CD4-positive, alpha-beta T cell treated with Interleukin-4 for 1 hour (primary cell): ENCODE data around the gene CEL.
"Not testable (repeated sequence)": the region's sequence is repeated elsewhere in the genome, so short reads cannot be mapped to it uniquely, and the experiment has no call there.

Experiments used
- DNase-seq, 2 donors: peaks; one replicate each; pipeline ENCODE4 v3.0.0-alpha.2; 2020 to 2022

Gene CEL

DNA sequence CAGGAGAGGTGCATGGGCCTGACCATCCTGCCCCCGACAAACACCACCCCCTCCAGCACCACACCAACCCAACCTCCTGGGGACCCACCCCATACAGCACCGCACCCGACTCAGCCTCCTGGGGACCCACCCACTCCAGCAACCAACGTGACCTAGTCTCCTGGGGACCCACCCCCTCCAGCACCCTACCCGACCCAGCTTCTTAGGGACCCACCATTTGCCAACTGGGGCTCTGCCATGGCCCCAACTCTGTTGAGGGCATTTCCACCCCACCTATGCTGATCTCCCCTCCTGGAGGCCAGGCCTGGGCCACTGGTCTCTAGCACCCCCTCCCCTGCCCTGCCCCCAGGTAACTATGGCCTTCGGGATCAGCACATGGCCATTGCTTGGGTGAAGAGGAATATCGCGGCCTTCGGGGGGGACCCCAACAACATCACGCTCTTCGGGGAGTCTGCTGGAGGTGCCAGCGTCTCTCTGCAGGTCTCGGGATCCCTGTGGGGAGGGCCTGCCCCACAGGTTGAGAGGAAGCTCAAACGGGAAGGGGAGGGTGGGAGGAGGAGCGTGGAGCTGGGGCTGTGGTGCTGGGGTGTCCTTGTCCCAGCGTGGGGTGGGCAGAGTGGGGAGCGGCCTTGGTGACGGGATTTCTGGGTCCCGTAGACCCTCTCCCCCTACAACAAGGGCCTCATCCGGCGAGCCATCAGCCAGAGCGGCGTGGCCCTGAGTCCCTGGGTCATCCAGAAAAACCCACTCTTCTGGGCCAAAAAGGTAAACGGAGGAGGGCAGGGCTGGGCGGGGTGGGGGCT lies 4.6 kb downstream of the CEL start:
- DNase-seq: no peak

DNA sequence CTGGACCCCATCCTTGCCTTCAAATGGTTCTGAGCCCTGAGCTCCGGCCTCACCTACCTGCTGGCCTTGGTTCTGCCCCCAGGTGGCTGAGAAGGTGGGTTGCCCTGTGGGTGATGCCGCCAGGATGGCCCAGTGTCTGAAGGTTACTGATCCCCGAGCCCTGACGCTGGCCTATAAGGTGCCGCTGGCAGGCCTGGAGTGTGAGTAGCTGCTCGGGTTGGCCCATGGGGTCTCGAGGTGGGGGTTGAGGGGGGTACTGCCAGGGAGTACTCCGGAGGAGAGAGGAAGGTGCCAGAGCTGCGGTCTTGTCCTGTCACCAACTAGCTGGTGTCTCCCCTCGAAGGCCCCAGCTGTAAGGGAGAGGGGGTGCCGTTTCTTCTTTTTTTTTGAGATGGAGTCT lies 5.2 kb downstream of the CEL start:
- DNase-seq: no peak

DNA sequence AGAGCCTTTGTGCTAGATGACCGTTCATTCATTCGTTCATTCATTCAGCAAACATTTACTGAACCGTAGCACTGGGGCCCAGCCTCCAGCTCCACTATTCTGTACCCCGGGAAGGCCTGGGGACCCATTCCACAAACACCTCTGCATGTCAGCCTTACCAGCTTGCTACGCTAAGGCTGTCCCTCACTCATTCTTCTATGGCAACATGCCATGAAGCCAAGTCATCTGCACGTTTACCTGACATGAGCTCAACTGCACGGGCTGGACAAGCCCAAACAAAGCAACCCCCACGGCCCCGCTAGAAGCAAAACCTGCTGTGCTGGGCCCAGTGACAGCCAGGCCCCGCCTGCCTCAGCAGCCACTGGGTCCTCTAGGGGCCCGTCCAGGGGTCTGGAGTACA lies 6.0 kb downstream of the CEL start:
- DNase-seq: no peak

DNA sequence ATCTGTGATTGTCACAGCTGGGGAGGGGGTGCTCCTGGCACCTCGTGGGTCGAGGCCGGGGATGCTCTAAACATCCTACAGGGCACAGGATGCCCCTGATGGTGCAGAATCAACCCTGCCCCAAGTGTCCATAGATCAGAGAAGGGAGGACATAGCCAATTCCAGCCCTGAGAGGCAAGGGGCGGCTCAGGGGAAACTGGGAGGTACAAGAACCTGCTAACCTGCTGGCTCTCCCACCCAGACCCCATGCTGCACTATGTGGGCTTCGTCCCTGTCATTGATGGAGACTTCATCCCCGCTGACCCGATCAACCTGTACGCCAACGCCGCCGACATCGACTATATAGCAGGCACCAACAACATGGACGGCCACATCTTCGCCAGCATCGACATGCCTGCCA lies 6.7 kb downstream of the CEL start:
- DNase-seq: not testable (repeated sequence)

DNA sequence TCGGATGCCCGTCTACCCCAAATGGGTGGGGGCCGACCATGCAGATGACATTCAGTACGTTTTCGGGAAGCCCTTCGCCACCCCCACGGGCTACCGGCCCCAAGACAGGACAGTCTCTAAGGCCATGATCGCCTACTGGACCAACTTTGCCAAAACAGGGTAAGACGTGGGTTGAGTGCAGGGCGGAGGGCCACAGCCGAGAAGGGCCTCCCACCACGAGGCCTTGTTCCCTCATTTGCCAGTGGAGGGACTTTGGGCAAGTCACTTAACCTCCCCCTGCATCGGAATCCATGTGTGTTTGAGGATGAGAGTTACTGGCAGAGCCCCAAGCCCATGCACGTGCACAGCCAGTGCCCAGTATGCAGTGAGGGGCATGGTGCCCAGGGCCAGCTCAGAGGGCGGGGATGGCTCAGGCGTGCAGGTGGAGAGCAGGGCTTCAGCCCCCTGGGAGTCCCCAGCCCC lies 8.8 kb downstream of the CEL start:
- not testable (repeated sequence) for DNase-seq

DNA sequence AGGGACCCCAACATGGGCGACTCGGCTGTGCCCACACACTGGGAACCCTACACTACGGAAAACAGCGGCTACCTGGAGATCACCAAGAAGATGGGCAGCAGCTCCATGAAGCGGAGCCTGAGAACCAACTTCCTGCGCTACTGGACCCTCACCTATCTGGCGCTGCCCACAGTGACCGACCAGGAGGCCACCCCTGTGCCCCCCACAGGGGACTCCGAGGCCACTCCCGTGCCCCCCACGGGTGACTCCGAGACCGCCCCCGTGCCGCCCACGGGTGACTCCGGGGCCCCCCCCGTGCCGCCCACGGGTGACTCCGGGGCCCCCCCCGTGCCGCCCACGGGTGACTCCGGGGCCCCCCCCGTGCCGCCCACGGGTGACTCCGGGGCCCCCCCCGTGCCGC lies 9.2 kb downstream of the CEL start:
- DNase-seq: not testable (repeated sequence)

DNA sequence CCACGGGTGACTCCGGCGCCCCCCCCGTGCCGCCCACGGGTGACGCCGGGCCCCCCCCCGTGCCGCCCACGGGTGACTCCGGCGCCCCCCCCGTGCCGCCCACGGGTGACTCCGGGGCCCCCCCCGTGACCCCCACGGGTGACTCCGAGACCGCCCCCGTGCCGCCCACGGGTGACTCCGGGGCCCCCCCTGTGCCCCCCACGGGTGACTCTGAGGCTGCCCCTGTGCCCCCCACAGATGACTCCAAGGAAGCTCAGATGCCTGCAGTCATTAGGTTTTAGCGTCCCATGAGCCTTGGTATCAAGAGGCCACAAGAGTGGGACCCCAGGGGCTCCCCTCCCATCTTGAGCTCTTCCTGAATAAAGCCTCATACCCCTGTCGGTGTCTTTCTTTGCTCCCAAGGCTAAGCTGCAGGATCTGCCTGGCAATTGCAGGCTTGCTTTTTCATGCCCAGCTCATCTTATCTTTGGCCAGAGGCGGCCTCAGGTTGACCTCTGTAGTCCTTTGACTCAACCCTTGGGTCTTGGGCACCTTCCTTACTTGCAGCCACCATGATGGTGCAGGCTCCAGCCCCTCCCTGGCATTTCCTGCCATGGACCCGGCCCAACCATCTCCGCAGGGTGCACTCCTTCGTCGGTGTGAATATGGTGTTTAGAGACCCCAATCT lies 9.8 kb downstream of the CEL start:
- no peak for DNase-seq

DNA sequence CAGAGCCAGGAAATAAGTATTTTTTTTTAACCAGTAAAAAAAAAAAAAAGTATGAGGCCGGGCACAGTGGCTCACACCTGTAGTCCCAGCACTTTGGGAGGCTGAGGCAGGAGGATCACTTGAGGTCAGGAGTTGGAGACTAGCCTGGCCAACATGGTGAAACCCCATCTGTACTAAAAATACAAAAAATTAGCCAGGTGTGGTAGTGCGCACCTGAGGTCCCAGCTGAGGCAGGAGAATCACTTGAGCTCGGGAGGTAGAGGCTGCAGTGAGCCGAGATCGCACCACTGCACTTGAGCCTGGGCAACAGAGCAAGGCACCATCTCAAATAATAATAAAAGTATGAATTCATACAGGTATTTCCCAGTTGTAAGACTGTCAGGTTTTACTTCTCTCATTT lies 10.4 kb downstream of the CEL start:
- not testable (repeated sequence) for DNase-seq

DNA sequence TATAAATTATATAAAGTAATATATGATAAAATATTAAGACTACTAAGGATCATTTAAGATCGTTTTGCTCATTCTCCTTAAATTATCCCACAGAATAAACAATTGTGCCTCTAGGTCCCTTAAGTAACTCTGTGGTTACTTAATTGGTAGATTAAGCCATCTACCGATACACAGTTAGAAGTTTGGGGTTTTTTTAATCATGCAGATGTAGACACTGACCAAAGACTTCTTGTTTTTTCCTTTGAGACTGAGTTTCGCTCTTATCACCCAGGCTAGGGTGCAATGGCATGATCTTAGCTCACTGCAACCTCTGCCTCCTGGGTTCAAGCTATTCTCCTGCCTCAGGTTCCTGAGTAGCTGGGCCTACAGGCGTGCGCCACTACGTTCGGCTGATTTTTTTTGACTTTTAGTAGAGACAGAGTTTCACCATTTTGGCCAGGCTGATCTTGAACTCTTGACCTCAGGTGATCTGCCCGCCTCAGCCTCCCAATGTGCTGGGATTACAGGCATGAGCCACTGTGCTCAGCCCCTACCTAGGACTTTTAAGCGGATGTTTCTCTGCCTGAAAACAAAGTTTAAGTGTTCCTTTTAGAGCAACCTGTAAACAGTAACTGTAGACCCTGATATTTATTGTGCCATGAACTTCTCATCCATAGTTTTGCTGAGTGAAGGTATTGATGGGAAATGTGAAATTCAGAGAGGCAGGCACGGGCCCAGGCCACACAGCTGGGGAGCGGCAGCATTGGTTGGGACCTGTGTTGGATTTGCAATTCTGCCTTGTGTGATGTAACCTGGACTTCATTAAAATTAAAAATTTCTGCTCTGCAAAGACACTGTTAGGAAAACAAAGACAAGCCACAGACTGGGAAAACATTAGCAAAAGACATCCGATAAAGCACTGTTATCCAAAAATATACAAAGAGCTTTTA lies 11.6 kb downstream of the CEL start:
- DNase-seq: no peak

DNA sequence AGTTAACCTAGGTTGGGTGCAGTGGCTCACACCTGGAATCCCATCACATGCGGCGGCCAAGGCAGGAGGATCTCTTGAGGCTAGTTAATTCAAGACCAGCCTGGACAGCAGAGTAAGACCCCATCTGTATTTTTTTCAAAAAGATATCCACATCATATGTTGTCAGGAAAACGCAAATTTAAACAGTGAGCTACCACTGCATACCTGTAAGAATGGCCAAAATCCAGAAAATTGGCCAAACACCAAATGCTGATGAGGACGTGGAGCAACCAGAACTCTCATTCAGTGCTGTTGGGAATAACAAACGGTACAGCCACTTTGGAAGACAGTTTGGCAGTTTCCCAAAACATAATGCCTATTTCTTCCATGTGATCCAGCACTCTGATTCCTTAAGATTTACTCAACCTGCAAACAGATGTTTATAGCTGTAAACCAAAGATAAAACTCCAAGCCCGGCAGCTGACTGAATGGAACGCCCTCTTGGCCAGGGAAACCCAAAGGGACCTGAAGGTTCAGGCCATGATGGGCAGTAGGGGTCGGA lies 12.4 kb downstream of the CEL start:
- DNase-seq: no peak

DNA sequence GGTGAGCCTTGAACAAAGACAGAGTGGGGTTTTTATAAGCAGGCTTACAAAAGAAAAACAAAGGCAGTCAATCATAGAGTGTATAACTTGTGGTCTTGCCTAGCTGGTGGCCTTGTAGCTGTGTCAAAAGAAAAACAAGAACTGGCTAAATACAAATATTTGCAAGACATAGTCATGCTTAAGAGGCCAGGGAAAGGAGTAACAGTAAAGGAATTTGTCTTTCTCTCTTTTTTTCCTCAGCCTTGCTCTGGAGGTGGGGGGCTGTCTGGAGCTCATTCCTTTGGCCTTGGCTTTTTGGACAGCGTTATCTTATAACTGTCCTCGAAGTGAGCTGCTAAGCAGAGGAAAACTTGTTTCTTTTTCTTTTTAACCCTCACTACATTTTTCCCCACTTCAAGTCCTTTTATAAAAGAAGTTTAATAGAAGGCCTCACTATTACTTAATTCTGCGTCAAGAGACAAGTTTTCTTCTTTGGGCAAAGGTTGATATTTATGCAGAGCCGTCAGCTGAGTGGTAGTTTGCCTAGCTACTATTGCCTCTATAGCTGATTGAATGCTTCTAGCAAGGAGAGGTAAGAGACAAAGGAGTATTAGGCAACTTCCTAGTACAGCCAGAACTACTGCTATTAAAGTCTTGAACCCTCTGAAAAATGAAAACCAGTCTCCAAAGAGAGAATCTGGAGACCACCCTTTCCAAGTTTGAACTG lies 14.3 kb downstream of the CEL start:
- no peak for DNase-seq

DNA sequence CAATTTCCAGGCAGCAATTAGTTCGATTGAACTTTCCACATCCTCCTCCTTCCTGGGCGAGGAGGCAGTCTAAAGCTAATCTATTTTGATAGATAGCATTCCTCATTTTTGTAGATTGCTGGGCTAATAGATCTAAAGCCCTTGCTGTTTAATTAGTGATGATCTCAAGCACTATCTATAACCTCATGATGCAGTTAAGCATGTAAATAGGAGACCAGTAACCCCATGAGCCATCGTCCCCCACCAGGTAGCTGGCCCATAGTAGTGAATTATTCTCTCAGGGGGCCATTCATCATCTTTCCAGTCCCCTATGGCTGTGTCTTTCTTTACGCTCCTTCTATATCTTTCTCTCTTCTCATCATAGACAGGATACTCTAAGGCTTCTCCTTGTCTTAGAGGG lies 14.9 kb downstream of the CEL start:
- no peak for DNase-seq

DNA sequence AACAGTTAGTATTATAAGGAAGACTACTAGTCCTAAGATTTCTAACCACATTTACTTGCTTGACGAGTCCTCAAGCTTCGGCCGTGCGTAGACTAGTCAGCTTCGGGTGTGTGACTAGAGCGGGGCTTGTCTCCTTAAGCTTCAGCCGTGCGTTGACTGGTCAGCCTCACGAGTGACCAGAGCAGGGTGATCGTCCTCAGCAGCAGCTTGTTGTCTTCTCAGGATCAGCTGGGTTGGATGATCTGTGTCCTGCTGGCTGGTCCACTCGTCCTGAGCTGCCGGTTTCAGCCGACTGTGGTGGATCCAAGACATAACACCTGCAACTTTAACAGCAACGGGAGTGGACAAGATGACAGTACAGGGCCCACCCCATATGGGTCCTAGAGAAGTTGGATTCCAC lies 16.7 kb downstream of the CEL start:
- DNase-seq: no peak

DNA sequence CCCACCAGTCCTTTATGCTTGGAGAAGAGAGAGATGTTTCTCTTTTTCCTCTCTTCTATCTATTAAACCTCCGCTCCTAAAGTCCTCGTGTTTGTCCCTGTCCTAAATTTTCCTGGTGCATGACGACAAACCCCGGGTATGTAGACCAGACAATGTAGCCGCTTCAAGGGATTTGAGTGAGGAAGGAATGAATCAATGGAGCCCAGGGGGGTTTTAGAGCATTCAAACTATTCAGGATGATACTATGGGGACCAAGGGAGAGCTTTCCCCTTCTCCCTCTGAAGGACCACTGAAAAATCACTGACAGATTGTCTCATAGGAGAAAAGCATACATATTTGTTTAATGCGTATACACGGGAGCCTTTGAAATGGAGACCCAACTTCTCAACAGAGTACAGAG lies 18.4 kb downstream of the CEL start:
- no peak for DNase-seq

DNA sequence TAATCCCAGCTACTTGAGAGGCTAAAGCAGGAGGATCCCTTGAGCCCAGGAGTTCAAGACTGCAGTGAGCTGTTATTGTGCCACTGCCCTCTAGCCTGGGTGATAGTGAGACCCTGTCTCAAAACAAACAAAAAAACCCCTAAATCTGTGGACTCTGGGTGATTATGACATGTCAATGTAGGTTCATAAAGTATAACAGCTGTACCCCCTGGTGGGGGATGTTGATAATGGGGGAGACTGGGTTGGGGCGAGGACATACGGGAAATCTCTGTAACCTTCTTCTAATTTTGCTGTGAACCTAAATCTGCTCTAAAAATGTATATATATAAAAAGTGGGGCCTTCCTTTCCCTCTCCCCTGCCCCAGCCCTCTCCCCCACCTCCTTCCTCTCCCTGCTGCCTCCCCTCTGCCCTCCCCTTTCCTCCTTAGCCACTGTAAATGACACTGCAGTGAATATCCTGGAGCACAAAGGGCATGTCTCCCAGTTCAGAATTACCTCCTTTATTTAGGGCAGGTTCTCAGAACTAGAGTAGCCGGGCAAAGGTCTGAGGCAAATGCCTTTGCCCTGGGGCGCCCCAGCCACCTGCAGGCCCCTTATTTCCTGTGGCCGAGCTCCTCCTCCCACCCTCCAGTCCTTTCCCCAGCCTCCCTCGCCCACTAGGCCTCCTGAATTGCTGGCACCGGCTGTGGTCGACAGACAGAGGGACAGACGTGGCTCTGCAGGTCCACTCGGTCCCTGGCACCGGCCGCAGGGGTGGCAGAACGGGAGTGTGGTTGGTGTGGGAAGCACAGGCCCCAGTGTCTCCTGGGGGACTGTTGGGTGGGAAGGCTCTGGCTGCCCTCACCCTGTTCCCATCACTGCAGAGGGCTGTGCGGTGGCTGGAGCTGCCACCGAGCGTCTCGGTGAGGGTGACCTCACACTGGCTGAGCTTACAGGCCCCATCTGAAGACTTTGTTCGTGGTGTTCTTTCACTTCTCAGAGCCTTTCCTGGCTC lies 19.3 kb downstream of the CEL start:
- DNase-seq: not testable (repeated sequence)

DNA sequence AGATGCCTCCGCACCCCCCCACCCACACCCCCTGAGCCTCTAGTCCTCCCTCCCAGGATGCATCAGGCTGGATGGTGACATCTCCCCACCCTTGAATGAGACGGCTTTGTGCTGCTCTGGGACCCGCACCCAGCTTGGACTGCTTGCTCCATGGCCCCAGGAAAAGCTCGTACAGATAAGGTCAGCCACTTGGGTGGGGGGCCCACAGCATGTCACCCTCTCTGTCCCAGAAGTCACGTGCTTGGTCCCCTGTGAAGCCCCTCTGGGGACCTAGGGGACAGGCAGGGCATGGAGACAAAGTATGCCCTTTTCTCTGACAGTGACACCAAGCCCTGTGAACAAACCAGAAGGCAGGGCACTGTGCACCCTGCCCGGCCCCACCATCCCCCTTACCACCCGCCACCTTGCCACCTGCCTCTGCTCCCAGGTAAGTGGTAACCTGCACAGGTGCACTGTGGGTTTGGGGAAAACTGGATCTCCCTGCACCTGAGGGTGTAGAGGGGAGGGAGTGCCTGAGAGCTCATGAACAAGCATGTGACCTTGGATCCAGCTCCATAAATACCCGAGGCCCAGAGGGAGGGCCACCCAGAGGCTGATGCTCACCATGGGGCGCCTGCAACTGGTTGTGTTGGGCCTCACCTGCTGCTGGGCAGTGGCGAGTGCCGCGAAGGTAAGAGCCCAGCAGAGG lies 20.3 kb downstream of the CEL start:
- not testable (repeated sequence) for DNase-seq

DNA sequence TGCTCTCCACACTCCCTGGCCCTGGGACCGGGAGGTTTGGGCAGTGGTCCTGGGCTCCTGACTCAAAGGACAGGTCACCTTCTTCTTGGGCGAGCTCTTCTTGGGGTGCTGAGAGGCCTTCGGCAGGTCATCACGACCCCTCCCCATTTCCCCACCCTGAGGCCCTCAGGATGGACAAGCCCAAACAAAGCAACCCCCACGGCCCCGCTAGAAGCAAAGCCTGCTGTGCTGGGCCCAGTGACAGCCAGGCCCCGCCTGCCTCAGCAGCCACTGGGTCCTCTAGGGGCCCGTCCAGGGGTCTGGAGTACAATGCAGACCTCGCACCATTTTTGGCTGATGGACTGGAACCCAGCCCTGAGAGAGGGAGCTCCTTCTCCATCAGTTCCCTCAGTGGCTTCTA lies 21.9 kb downstream of the CEL start:
- not testable (repeated sequence) for DNase-seq

DNA sequence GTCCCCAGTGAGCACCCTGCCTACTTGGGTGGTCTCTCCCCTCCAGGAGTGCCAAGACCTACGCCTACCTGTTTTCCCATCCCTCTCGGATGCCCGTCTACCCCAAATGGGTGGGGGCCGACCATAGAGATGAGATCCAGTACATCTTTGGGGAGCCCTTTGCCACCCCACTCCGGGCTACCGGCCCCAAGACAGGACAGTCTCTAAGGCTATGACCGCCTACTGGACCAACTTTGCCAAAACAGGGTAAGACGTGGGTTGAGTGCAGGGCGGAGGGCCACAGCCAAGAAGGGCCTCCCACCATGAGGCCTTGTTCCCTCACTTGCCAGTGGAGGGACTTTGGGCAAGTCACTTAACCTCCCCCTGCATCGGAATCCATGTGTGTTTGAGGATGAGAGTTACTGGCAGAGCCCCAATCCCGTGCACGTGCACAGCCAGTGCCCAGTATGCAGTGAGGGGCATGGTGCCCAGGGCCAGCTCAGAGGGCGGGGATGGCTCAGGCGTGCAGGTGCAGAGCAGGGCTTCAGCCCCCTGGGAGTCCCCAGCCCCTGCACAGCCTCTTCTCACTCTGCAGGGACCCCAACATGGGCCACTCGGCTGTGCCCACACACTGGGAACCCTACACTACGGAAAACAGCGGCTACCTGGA lies 24.6 kb downstream of the CEL start:
- DNase-seq: not testable (repeated sequence)

DNA sequence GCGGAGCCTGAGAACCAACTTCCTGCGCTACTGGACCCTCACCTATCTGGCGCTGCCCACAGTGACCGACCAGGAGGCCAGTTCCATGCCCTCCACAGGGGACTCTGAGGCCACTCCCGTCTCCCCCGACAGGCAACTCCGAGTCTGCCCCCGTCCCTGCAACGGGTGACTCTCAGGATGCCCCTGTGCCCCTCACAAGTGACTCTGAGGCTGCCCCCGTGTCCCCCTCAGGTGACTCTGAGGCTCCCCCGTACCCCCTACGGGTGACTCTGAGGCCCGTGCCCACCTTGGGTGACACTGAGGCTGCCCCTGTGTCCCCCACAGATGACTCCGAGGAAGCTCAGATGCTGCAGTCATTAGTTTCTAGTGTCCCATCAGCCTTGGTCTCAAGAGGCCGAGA lies 25.1 kb downstream of the CEL start:
- DNase-seq: no peak
